ENCODE measurements around the gene PPM1E.
"Not testable (repeated sequence)": the region's sequence is repeated elsewhere in the genome, so short reads cannot be mapped to it uniquely, and the experiment has no call there.

The PPM1E gene

DNA sequence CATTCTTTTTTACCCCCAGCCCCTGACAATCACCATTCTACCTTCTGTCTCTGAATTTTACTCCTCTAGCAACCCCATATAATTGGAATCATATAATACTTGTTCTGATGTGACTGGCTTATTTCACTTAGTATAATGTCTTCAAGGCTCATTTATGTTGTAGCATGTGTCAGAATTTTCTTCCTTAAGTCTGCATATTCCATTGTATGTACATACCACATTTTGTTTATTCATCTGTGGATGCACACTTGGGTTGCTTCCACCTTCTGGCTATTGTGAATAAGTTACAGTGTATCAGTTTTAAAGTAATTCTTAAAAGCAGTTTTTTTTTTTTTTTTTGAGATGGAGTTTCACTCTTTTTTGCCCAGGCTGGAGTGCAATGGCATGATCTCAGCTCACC lies 24.7 kb upstream of the PPM1E start:
- TF ChIP-seq CTCF (IDR thresholded peaks at IDR 0.05; ENCODE audit: low read length, missing control alignments) = no peak
- no peak overlapping the region for H3K4me3 ChIP-seq (replicated peaks; ENCODE audit: low read depth, low read length)
- no peak for DNase-seq (ENCODE audit: low read depth)

GRCh38 chr17:58734040-58734439 lies 21.6 kb upstream of the PPM1E start:
- no peak for TF ChIP-seq CTCF (IDR thresholded peaks at IDR 0.05; ENCODE audit: low read length, missing control alignments)
- DNase-seq (ENCODE audit: low read depth) = no peak
- no peak overlapping the region for H3K4me3 ChIP-seq (replicated peaks; ENCODE audit: low read depth, low read length)

DNA sequence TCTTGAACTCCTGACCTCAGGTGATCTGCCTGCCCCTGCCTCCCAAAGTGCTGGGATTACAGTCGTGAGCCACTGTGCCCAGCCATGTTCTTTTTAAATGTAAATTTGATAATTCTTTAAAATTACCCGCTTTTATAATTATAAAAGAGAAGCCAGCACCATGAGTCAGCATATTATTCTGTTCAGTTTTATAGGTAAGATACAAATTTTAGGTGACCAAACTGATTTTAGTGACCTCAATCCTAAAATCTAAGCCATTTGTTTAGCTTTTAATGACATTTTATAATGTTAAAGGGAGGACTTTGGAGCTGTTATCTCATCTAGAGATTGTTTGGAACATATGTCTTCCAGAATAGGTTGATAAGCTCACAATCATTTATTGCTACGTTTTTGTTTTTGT lies 20.8 kb upstream of the PPM1E start:
- no peak for TF ChIP-seq CTCF (IDR thresholded peaks at IDR 0.05; ENCODE audit: low read length, missing control alignments)
- H3K4me3 ChIP-seq (replicated peaks; ENCODE audit: low read depth, low read length) = no peak overlapping the region
- no peak for DNase-seq (ENCODE audit: low read depth)

DNA sequence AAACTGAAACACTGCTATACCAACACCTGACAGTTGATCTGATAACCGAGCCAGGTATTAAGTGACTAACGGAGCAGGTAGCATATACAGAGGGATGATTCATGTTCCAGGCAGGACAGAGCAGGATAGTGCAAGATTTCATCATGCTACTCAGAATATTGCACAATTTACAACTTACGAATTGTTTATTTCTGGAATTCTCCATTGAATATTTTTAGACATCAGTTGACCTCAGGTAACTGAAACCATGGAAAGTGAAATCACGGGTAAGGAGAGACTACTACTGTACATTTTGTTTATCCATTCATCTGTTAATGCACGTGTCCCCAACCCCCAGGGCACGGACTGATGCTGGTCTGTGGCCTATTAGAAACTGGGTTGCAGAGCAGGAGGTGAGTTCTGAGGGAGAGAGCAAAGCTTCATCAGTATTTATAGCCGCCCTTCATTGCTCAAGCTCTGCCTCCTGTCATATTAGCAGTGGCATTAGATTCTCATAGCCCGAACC lies 14.5 kb upstream of the PPM1E start:
- DNase-seq (ENCODE audit: low read depth) = peak; percentile 48
- H3K4me3 ChIP-seq (replicated peaks; ENCODE audit: low read depth, low read length) = no peak overlapping the region
- no peak for TF ChIP-seq CTCF (IDR thresholded peaks at IDR 0.05; ENCODE audit: low read length, missing control alignments)

DNA sequence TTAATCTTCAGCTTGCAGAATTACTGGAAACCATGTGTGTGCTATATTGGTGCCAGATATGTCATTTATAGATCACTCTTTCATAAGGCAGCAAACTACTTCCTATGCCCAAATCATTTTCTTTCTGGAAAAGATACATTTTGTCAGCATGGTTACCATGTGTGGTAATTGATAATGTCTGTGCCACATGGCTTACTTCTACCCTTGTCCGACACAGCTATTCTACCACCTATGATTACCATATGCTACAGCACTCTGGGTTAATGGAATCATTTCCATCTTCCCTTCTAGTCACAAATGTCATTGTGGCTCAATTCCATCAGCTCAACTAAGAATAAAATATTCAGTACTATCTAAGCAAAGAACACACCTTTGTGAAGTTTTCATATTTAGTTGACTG lies 8.0 kb upstream of the PPM1E start:
- TF ChIP-seq CTCF (IDR thresholded peaks at IDR 0.05; ENCODE audit: low read length, missing control alignments) = no peak
- DNase-seq (ENCODE audit: low read depth) = no peak
- no peak overlapping the region for H3K4me3 ChIP-seq (replicated peaks; ENCODE audit: low read depth, low read length)

DNA sequence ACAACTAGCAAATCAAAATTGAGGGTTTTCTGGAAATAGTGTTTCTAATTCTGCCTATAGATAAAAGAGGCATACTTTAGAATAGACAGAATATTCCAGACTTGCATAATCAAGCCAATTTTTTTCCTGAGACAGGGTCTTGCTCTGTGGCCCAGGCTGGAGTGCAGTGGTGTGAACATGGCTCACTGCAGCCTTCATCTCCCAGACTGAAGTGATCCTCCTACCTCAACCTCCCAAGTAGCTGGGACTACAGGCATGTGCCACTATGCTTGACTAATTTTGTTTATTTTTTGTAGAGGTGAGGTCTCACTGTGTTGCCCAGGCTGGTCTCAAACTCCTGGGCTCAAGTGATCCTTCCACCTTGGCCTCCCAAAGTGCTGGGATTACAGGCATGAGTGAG lies 6.0 kb upstream of the PPM1E start:
- not testable (repeated sequence) for DNase-seq (ENCODE audit: low read depth); H3K4me3 ChIP-seq (replicated peaks; ENCODE audit: low read depth, low read length)

DNA sequence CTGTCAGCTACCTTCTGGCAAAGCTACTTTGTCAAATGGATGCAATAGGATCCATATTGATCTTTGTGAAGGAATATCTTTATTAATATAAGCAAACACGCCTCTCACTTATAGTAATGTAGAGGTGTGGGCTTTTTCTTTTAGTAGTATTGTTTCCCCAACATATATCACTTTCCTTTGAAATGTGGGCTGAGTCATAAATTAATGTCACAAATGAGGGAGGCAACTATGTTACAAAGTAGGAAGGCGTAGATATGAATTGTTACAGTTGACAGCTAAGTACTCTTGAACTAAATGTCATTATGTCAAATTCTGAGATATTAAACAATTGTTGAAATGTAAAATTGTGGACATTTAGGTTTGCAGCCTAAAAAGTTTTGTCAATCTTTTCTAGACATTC lies 2.6 kb upstream of the PPM1E start:
- H3K4me3 ChIP-seq (replicated peaks; ENCODE audit: low read depth, low read length) = no peak overlapping the region
- no peak for TF ChIP-seq CTCF (IDR thresholded peaks at IDR 0.05; ENCODE audit: low read length, missing control alignments)
- DNase-seq (ENCODE audit: low read depth) = no peak

DNA sequence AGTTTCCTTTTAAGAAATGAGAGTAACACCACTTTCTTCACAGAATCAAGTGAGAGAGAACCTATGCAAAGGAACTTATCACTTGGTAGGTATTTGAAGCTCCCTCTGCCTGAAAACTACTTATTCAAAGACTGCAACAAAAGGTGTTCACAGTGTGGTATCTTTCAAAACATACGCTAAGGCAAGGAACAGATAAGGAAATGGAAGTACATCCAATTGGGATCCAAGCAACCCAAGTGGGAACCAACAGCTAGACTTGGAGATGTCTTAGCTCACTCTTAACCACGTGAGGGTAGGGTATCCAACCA lies 431 bp upstream of the PPM1E start:
- H3K4me3 ChIP-seq (replicated peaks; ENCODE audit: low read depth, low read length) = peak overlapping the region; percentile 62
- no peak for TF ChIP-seq CTCF (IDR thresholded peaks at IDR 0.05; ENCODE audit: low read length, missing control alignments)

More for the DNA sequence above, 431 bp upstream of the PPM1E start:
- no peak for DNase-seq (ENCODE audit: low read depth)
